Measurements from ENCODE around the gene CLIP2. TPM values are rescaled to one million over a fixed set of nuclear protein-coding genes. Genes with fewer than 3 reads are reported as not detected.
"Not testable (repeated sequence)": the region's sequence is repeated elsewhere in the genome, so short reads cannot be mapped to it uniquely, and the experiment has no call there.

The CLIP2 gene
- total RNA-seq, 2 donors from 2014 or later = 50.7 to 52.9 TPM

DNA sequence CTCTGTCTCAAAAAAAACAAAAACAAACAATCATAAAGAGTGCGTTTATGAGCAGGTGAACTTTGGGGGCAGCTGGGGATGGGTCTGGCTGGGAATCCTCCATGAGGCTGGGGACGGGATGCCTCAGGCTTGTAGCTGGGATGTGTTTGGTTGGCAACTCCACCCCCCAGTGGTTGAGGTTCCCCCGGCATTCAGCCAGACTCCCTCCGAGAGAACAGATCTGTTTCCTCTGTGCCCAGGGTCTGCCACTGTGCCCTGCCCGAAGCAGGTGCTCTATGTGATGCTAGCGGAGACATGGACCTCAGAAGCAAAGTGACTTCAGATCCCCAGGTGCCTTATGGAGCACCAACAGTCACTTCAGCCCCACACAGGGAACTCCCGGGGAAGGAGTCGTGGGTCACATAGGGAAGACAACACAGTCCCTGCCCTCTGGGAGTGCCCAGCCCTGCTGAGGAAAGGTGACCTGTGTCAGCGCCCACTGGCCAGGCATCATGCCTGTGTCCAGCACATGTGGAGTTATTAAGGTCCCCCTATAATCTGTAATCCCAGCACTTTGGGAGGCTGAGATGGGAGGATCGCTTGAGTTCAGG lies 135.2 kb downstream of the CLIP2 start:
- Histone ChIP-seq H3K36me3 (no peaks in the 10 kb centered on the region), H3K9me3 (no peaks in the 10 kb centered on the region), H3K4me1 (ENCODE audit: control insufficient read depth in 1 of 2, low read depth in 2 of 2) (no peaks in the 10 kb centered on the region), H3K27me3 (replicated peaks; ENCODE audit: insufficient read depth) (no peaks in the 10 kb centered on the region), H3K27ac (no peak overlapping the region), H3K4me3 (no peak overlapping the region)
- DNase-seq (ENCODE audit: low spot score) = no peak
- TF ChIP-seq, protein P1, sequence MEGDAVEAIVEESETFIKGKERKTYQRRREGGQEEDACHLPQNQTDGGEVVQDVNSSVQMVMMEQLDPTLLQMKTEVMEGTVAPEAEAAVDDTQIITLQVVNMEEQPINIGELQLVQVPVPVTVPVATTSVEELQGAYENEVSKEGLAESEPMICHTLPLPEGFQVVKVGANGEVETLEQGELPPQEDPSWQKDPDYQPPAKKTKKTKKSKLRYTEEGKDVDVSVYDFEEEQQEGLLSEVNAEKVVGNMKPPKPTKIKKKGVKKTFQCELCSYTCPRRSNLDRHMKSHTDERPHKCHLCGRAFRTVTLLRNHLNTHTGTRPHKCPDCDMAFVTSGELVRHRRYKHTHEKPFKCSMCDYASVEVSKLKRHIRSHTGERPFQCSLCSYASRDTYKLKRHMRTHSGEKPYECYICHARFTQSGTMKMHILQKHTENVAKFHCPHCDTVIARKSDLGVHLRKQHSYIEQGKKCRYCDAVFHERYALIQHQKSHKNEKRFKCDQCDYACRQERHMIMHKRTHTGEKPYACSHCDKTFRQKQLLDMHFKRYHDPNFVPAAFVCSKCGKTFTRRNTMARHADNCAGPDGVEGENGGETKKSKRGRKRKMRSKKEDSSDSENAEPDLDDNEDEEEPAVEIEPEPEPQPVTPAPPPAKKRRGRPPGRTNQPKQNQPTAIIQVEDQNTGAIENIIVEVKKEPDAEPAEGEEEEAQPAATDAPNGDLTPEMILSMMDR (IDR thresholded peaks at IDR 0.05) = no peak
- no peak for ATAC-seq (ENCODE audit: insufficient number of reproducible peaks, low FRiP score, low read depth)

DNA sequence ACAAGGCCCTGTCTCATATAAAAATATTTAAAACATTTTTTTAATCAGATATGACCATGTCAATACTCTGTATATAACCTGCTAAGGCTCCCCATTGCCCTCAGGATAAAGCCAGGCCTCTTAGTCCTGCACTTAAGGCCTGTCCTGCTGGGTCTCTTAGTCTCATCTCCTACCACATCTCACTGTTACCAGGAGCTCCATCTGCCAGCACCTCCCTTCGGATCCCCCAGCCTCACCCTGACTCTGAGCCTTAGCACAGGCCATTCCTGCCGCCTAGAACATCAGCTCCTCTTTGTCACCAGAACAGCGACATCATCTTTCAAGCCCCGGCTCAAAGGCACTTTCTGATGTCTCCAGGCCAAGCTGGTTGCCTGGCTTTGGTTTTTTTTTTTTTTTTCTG lies 138.8 kb downstream of the CLIP2 start:
- Histone ChIP-seq H3K4me3 (no peak overlapping the region), H3K36me3 (no peaks in the 10 kb centered on the region), H3K9me3 (no peaks in the 10 kb centered on the region), H3K27me3 (replicated peaks; ENCODE audit: insufficient read depth) (no peaks in the 10 kb centered on the region), H3K27ac (no peak overlapping the region), H3K4me1 (ENCODE audit: control insufficient read depth in 1 of 2, low read depth in 2 of 2) (peaks cover 0 to 9% of the 10 kb centered on the region in 2 donors)
- ATAC-seq (ENCODE audit: insufficient number of reproducible peaks, low FRiP score, low read depth) = no peak
- DNase-seq (ENCODE audit: low spot score) = no peak
- TF ChIP-seq, protein P1 (IDR thresholded peaks at IDR 0.05) = no peak

DNA sequence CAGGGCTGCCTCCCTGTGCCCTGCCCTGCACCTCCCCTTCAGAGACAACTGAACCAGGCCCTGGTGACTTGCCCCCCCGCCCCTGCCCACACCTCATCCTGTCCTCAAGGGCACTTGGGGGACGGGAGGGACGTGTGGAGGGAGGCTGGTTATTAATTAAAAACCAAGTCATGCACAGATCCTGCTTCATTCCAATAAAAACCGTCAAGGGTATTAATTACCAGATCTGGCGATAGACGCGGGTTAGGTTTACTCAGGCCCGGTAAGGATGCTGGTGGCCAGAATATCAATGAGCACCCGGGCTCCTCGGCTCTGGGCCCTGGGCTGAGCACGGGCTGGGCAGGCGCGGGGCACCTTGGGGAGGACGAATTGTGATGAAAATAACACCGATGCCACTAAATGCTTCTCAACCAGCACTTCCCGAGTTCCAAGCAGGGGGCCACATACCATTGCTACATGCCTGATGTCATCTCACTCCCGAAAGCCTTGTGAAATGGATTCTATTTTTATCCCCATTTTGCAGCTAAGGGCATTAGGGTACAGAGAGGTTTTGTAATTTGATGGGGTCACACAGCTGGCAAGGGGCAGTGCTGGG lies 140.0 kb downstream of the CLIP2 start:
- Histone ChIP-seq H3K9me3 (no peaks in the 10 kb centered on the region), H3K4me3 (no peak overlapping the region), H3K27me3 (replicated peaks; ENCODE audit: insufficient read depth) (no peaks in the 10 kb centered on the region), H3K36me3 (no peaks in the 10 kb centered on the region), H3K27ac (no peak overlapping the region), H3K4me1 (ENCODE audit: control insufficient read depth in 1 of 2, low read depth in 2 of 2) (peaks cover 0 to 9% of the 10 kb centered on the region in 2 donors)
- TF ChIP-seq, protein P1 (IDR thresholded peaks at IDR 0.05) = no peak
- DNase-seq (ENCODE audit: low spot score) = no peak
- ATAC-seq (ENCODE audit: insufficient number of reproducible peaks, low FRiP score, low read depth) = no peak

DNA sequence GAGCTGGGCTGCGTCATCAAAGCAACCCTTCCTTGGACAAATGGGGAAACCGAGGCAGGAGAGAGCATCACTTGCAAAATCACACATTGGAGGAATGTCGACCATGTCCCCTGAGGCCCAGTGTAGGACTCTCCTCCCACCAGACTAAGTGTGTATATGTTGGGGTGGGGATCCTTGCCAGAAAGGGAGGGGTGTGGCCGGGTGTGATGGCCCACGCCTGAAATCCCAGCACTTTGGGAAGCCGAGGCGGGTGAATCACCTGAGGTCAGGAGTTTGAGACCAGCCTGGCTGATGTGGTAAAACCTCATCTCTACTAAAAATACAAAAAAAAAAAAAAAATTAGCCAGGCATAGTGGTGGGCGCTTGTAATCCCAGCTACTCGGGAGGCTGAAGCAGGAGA lies 141.2 kb downstream of the CLIP2 start:
- H3K27me3 ChIP-seq (replicated peaks; ENCODE audit: insufficient read depth); ATAC-seq (ENCODE audit: insufficient number of reproducible peaks, low FRiP score, low read depth); H3K9me3 ChIP-seq; H3K4me3 ChIP-seq; H3K4me1 ChIP-seq (ENCODE audit: control insufficient read depth in 1 of 2, low read depth in 2 of 2); DNase-seq (ENCODE audit: low spot score); H3K36me3 ChIP-seq; H3K27ac ChIP-seq: not testable (repeated sequence)

DNA sequence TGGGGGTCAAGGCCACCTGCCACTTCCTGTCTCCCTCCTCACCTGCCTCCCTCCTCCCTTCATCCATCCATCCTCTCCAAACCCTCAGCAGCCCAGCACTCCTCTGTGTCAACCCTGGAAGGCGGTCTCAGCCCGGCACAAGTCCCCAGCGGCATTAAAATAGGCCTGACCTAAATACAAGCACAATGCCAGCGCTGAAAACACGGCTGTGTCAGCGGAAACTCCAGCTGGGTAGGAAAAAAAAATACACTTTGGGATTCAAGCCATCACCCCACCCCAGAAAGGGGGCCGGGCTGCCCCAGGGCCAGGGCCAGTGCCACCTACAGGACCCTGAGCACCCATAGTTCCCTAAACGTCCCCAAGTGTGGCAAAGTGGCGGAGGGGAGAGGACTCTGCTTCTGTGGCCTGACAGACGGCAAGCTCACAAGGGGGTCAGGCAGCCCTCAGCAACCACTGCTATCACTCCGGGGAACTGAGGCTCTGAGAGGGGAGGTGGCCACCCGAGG lies 141.8 kb downstream of the CLIP2 start:
- H3K27me3 ChIP-seq (replicated peaks; ENCODE audit: insufficient read depth) = no peaks in the 10 kb centered on the region
- H3K36me3 ChIP-seq = no peaks in the 10 kb centered on the region
- no peak overlapping the region for H3K27ac ChIP-seq
- no peak for DNase-seq (ENCODE audit: low spot score)
- no peak overlapping the region for H3K4me3 ChIP-seq
- peaks cover 0 to 9% of the 10 kb centered on the region in 2 donors for H3K4me1 ChIP-seq (ENCODE audit: control insufficient read depth in 1 of 2, low read depth in 2 of 2)
- no peak for ATAC-seq (ENCODE audit: insufficient number of reproducible peaks, low FRiP score, low read depth)
- H3K9me3 ChIP-seq = no peaks in the 10 kb centered on the region
- TF ChIP-seq, protein P1 (IDR thresholded peaks at IDR 0.05) = no peak

DNA sequence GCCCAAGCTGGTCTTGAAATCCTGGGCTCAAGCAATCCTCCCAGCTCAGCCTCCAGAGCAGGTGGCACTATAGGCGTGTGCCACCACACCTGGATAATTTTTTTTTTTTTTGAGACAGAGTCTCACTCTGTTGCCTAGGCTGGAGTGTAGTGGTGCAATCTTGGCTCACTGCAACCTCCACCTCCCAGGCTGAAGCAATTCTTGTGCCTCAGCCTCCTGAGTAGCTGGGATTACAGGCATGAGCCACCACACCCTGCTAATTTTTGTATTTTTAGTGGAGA lies 148.0 kb downstream of the CLIP2 start:
- H3K4me1 ChIP-seq (ENCODE audit: control insufficient read depth in 1 of 2, low read depth in 2 of 2); DNase-seq (ENCODE audit: low spot score); H3K9me3 ChIP-seq; H3K27me3 ChIP-seq (replicated peaks; ENCODE audit: insufficient read depth); H3K36me3 ChIP-seq; H3K27ac ChIP-seq; H3K4me3 ChIP-seq; ATAC-seq (ENCODE audit: insufficient number of reproducible peaks, low FRiP score, low read depth): not testable (repeated sequence)

Measured in thoracic aorta (tissue), 2 donors.